GM18498 (cell line): ENCODE data around the gene DGKD.

Experiments used
- ATAC-seq: cut with Tn5 transposase; IDR thresholded peaks from one replicate; pipeline ENCODE4 v1.9.1; 2021; ENCODE audit warnings: mild to moderate bottlenecking, moderate library complexity; ENCODE audit not compliant: unreplicated experiment

The DGKD gene

DNA sequence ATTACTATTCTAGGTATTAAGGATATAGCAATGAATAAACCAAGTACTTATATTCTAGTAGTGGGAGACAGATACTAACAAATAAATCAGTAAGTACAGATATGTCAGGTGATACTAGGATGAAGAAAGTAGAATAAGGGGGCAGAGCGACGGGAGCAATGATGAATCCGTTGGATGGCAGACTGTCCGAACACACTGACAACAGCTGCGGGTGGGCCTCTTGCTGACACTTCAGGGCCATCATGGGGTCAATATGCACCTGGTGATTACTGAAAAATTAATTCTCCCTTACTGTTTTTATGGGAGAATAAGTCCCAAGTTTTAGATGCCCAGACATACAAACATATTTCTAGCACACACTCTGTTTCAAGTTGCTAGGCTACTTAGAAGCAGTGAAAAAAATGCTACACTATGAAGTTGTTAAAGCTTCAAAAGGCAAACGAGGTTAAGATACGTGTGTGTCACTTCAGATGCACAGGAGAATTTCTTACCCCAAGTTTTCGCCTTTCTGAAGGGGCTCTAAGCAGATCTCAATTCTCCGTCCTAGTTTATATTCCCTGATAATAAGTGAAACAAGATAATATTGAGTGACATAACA is 133.6 kb downstream of the DGKD start:
- ATAC-seq, result no peak

DNA sequence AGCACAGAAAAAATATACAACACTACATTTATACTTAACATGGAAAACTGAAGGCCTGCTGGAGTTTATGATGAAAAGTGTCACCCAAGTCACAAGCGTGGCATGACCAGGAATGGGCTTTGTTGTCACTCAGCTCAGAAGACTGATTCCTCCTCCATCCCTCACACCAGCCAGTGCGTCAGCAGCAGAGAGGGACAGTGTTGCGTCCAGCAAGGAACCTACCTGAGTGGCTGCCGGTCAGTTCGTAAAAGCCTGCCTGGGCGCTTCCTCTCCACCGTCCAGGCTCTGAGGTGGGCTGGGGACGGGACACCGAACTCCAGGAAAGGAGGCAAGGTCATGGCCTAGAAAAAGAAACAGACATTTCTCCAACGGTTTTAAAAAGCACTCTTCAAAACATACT is 134.8 kb downstream of the DGKD start:
- ATAC-seq, result no peak

DNA sequence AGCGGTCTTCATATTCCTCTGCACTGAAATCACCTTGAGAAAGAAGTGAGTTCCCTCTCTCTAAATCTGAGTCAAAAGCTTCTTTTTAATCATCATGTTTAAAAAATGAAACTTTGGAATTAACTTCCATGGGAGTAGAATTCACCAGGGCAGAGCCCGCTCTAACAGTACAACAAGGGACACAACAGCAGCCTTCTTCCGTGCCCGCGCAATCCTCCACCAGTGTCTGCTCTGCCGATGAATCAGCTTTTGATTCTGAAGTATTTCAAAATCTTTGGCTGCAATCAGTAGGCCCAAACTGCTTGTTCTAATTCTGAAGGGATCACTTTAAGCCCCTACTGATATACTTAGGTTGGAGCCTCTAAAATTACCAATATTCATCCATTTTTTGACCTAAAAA is 135.4 kb downstream of the DGKD start:
- ATAC-seq, result no peak

DNA sequence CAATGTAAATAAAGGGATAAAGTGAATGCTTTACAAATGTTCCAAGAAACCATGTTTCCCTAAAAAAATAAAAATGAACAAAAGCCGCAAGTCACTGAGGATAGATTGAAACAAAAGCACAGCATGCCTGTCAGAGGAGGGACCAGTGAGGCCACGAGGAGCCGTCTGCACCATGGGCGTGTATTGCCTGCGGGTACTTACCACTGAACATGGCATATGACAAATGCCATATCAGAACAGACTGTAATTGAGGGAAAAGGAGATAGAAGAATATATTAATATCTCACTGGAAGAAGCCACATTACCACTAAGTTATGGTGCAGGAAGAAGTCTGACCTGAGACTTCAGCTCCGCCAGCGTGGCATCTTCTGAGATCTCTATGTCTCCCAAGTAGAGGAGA is 136.5 kb downstream of the DGKD start:
- ATAC-seq, result no peak

DNA sequence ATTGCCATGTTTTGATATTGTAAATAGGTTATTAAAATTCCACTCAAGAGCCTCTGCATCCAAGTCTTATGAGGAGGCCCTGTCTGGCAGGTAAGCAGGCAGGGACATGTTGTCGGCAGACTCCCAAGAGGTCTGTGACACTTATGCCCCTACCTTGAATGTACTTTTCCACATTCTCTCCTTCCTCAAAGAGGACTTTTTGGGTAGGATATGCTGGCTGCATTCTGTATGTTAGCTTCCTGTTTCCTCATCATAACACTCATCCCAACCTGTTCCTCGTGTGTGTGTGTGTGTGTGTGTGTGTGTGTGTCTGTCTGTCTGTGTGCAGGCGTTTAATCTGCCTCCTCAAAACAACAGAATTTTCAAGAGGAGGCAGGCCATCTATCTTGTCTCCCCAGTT is 137.0 kb downstream of the DGKD start:
- ATAC-seq, result no peak

DNA sequence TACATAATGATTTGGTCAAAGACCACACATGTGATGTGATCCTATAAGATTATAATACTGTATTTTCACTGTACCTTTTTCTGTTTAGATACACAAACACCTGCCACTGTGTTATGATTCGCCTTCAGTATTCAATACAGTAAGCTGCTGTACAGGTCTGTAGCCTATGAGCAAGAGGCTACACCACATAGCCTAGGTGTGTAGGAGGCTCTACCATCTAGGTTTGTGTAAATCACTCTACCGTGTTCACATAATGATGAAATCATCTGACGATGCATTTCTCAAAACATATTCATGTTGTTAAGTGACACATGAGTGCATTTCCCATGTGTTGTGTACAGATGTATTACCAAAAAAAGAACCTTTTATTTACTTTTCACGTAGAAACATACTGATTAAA is 137.8 kb downstream of the DGKD start:
- no peak for ATAC-seq

DNA sequence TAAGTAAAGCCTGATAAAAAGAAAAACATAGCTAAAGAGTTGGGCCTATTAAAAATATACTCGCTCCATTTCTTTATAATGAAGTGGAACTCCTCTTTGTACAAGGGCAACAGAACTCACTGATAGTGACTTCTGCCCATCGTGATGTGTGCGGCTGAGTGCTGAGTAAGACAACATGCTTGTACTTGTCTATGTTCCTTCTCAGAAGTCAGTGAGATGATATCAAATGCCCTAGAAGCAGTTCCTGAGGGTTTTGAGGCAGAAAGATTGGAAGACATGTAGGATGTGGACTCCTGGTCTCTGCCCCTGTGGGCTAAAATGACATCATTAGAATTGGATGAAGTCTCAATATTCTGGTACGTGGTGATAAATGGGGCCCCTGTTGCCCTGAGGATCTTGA is 138.5 kb downstream of the DGKD start:
- ATAC-seq, result no peak

DNA sequence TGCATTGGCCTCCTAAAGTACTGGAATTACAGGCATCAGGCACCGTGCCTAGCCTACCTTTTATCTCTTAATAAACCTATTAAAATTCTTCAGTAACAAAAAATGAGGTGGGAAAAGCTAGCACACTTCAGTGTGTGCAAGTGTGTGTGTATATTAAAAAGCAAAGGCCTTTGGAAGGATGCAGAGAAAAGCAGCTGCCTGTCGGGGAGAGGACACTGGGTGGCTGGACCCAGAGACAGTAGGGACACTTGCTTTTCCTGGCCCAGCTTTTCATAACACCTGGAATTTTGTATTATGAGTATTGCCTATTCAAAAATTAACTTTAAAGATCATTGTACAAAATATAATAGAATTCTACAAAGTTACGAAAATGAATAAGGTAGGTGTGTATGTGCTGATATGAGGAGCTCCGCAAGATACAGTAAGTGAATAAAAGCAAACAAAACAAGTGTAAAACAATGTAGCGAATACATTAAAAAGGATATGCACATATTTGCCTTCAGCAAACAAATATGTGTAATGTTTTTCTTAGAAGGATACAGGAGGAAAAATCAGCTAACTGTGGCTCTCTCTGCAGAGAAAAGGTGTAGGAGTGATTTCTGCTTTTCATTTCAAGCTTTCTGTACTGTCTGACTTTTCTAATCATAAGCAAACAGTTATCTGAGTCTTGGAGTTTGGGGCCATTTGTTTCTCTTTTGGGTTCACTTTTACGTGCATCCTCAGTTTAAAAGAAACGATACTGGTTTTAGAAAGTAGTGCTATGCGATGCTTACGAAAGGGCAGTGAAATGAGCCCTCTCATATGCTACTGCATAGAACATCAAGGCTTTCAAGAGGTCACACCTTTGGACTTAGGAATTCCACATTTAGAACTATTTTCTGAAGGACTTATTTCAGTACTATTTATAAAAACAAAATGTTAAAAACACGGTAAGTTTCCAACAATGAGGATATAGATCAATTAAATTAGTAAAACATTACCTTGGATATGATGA is 141.5 kb downstream of the DGKD start:
- no peak for ATAC-seq

DNA sequence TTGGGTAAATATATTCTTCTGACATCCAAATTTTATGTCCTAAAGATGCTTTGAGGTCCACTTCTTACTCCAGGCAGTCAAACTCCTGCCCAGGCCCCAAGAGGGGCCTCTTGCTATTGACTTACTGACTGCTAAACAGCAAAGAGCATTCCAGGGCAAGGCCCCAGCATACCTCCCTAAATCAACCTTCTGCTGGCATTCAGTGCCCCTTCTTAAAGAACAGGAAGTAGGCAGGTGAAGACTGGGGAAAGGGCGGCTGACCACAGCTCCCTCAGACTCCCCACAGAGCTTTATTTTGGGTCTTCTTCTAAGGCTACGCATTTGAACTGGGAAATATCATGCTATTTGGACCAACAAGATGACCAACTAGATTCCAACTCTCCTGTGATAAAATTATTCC is 143.4 kb downstream of the DGKD start:
- ATAC-seq, result no peak

DNA sequence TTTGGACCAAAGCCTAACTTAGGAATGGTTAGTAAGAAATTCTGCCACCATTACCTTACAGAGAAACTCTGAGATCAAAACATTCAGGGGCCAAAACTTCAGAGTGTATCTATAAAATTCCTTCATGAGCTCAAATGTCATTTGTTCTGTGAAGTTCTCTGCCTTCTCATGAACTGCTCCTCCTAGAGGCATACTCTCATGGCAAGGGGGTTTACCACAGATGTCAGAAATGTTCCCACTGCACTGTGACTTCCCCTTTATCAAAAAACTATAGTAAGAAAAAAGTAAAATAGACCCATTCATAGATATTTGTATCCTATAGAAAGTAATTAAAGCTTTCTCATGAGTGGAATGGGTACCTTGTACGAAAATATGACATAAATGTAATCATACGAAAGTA is 143.8 kb downstream of the DGKD start:
- no peak for ATAC-seq

DNA sequence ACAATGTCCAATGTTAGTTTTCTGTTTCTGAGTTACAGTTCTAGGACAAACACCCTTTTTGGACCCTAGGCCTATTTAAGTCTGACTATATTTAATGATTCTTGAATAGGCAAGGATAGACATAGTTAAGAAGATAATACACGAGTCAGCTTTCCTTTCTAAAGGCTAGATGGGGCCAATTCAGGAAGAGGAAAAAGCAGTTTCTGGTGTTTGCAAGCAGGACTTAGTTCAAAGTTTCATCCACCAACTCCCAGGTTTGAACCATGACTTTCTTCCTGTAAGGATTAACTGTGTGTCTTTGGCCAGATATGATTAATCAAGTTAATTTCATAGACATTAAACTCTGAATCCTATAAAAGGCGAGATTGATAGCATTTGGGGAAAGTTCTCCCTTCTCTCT is 145.6 kb downstream of the DGKD start:
- ATAC-seq, result no peak

DNA sequence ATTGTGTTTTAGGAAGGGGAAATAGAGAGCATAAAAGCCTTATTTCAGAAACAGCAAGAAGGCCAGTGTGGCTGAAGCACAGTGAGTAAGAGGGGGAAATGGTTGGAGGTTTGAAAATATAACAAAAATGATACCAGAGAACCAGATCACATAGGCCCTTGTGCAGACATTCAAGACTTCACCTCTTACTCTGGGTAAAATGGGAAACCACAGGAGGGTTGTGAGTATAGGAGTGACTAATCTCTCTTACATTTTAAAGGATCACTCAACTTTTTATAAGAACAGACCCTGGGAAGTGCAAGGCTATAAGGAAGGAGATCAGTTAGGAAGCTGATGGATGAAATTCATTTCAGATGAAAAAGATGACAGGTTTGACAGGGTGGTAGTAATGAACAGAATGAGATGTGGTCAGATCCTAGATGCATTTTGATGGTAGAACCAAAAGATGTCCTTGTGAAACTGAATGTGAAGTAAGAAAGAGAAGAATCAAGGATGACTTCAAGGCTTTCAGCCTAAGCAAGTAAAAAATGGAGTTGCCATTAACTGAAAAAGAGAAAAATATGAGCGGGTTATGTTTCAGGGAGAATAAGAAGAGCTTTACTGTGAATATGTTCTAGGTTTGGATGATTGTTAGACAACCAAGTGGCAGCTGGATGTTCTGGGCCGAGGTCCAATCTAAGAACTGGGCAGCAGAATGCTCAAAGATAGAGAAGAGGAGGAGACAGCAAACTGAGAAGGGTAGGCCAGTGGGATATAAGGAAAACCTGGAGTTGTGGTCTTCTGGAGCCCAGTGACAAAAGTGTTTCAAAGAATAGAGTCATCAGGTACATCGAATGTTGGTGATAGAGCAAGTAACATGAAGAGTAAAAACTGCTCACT is 147.1 kb downstream of the DGKD start:
- ATAC-seq, result peak; percentile 57

DNA sequence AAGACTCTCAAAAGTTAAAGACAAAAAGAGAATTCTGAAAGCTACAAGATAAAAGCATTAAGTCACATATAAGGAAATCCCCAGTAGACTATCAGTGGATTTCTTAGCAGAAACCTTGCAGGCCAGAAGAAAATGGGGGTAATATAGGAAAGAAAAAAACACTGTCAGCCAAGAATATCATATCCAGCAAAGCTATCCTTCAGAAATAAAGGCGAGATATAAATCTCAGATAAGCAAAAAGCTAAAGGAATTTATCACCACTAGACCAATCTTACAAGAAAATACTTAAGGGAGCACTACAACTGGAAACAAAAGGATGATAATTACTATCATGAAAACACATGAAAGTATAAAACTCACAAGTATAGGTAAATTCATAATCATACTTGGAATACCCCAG is 149.2 kb downstream of the DGKD start:
- no peak for ATAC-seq

DNA sequence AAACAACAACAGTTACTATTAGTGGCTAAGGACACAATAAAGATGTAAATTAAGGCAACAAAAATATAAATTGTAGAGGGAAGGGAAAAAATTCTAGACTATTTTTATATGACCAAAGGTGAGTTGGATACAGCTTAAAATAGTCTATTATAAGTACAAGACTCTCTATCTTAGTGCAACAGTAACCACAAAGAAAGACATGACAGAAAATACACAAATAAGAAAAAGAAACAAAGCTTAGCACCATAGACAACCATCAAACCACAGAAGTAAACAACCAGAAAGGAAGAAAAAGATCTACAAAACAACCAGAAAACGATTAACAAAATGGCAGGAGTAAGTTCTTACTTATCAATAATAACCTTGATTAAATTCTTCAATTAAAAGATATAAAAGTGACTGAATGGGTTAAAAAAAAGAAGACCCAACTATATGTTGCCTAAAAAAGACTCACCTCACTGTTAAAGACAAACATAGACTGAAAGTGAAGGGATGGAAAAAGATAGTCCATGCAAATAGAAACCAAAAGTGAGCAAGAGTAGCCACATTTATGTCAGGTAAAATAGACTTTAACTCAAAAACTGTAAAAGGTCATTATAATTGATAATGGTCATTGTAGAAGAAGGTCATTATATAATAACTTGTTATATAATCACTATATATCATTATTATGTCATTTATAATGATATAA is 149.8 kb downstream of the DGKD start:
- ATAC-seq, result peak; percentile 68

DNA sequence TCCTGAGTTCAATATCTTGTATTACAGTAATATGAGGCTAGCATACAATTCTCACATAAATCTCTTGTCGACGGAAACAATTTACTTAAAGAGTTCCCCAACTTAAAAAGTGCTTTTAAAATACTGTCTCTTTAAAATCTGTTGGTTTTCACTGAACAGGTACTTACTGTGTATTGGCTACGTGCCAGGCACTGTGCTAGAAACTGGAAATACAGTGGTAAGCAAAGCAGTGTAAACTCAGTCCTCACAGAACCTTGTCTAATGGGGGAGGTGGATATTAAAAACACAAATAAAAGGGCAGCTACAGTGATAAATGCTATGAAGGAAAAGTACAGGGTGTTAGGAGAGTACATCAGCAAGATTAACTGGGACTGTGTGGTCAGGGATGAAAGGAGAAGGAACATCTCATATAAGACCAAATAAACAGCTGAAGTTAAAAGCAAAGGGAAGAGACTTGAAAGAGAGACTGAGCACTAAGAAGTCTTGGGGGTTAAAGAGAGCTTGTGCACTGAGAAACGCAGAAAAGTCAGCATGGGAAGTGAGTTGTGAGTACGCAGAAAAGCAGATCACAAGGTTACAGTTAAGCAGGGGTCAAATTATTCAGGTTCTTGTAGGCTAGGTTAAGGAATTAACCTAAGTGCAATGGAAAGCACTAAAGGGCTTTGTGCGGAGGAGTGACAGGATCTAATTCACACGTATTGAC is 159.8 kb downstream of the DGKD start:
- ATAC-seq, result no peak

DNA sequence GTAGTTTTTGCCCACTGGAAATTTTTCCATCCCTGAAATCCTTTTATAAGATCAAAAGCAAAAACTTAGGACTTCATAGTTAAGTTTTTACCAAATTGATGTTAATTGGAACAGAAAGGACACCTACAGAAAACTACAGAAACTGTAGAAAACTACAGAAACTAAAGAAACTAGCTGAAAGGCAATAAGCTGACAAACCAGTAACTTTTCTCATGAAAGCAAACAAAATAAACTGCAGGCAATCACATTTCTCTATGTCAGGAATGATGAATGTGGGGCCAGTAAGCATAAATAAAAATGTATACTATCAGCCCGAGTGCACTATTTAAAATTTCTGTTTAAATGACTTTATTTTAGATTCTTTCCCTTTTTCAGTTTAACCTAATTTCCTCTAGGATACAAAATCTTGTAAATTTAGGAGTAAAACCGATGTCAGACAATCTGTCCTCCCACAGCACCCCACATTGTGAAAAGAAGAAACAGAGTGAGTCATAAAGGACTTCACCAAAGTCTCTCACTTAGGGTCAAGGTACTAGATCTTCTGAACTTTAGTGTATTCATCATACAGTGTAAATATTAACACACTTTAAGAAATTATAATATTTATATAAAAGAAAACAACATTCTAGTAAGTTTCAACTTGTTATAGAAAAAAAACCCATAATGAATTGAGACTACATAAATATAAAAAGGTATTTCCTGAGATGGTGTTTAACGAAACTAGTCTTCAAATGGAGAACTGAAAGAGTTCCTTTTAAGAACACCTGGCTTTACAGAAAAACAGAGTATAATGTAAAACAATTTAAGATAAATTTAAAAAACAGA is 165.7 kb downstream of the DGKD start:
- ATAC-seq, result peak; percentile 95
